Cardiac muscle cell (in vitro differentiated cells and primary cell): Measurements from ENCODE around the gene GLE1. TPM values are rescaled to one million over a fixed set of nuclear protein-coding genes. Genes with fewer than 3 reads are reported as not detected.

Experiments
- DNase-seq, 2 donors: peaks; one replicate each; pipeline versions ENCODE4 v3.0.0 to v3.0.0-alpha.2; 2010 to 2017; ENCODE audit warnings: low read depth in 1 of 2, low spot score in 1 of 2
- H3K27ac ChIP-seq: fragments of 200-600 bp; sonication (generic); 2 replicates; pipeline ENCODE4 v1.5.1; 2016
- H3K27me3 ChIP-seq: fragments of 200-600 bp; sonication (generic); 2 replicates; pipeline ENCODE4 v1.6.0; 2016; ENCODE audit warnings: control low read depth
- H3K36me3 ChIP-seq: fragments of 200-600 bp; sonication (generic); 2 replicates; pipeline ENCODE4 v1.5.1; 2016; ENCODE audit warnings: control low read depth
- H3K4me1 ChIP-seq: fragments of 200-600 bp; sonication (generic); 2 replicates; pipeline ENCODE4 v1.8.1; 2017; ENCODE audit warnings: low read depth, mild to moderate bottlenecking, mixed run types
- H3K4me3 ChIP-seq: fragments of 200-600 bp; sonication (generic); 2 replicates; pipeline ENCODE4 v1.5.1; 2016; ENCODE audit warnings: mild to moderate bottlenecking
- H3K9me3 ChIP-seq: fragments of 200-600 bp; sonication (generic); 2 replicates; pipeline ENCODE4 v1.5.1; 2017; ENCODE audit warnings: low read depth, mild to moderate bottlenecking, control low read depth
- CTCF ChIP-seq: IDR thresholded peaks from 2 replicates; pipeline ENCODE4 v1.5.1; 2012; ENCODE audit warnings: low read depth, mild to moderate bottlenecking, low read length
- polyA plus RNA-seq: library from polyadenylated mRNA; unstranded; fragments of >200 nt; fragmentation: Nextera tagmentation; extraction: Ambion mirVana; gene quantifications from 2 replicates; pipeline ENCODE4 v1.2.1, GENCODE V29; 2016
- total RNA-seq: library from RNA; depleted of rRNA; stranded (reverse); fragments of >200 nt; gene quantifications from 2 replicates; pipeline ENCODE4 v1.2.3, GENCODE V29; 2016

Gene GLE1
- total and polyA plus RNA-seq, 2 experiments from 2014 or later, result 16.3 to 22.4 TPM

- no peak for DNase-seq
- H3K4me3 ChIP-seq, result no peak overlapping the region
- no peak for TF ChIP-seq CTCF
- no peaks in the 10 kb centered on the region for H3K27me3 ChIP-seq
- peaks cover 6% of the 10 kb centered on the region for H3K36me3 ChIP-seq
- no peaks in the 10 kb centered on the region for H3K9me3 ChIP-seq
- H3K4me1 ChIP-seq, result no peaks in the 10 kb centered on the region
- H3K27ac ChIP-seq, result no peak overlapping the region
Observed at GRCh38 chr9:128459011-128459410, 45.5 kb upstream of the GLE1 start.

GRCh38 chr9:128469070-128469469 is 35.4 kb upstream of the GLE1 start:
- no peaks in the 10 kb centered on the region for H3K36me3 ChIP-seq
- TF ChIP-seq CTCF, result no peak
- no peak for DNase-seq
- no peaks in the 10 kb centered on the region for H3K4me1 ChIP-seq
- H3K27ac ChIP-seq, result no peak overlapping the region
- H3K4me3 ChIP-seq, result no peak overlapping the region
- no peaks in the 10 kb centered on the region for H3K27me3 ChIP-seq
- H3K9me3 ChIP-seq, result no peaks in the 10 kb centered on the region

- peak in 1 of 2 donors; percentile 89 for DNase-seq
- Histone ChIP-seq H3K27me3 (no peaks in the 10 kb centered on the region), H3K27ac (no peak overlapping the region), H3K36me3 (peaks cover 8% of the 10 kb centered on the region), H3K9me3 (no peaks in the 10 kb centered on the region), H3K4me1 (no peaks in the 10 kb centered on the region), H3K4me3 (no peak overlapping the region)
- no peak for TF ChIP-seq CTCF
Observed at GRCh38 chr9:128470560-128470959, 34.0 kb upstream of the GLE1 start.

- Histone ChIP-seq H3K36me3 (peaks cover 16% of the 10 kb centered on the region), H3K27me3 (no peaks in the 10 kb centered on the region), H3K27ac (no peak overlapping the region), H3K9me3 (no peaks in the 10 kb centered on the region), H3K4me3 (no peak overlapping the region), H3K4me1 (no peaks in the 10 kb centered on the region)
- DNase-seq, result no peak
- TF ChIP-seq CTCF, result no peak
Observed at GRCh38 chr9:128473104-128473503, 31.4 kb upstream of the GLE1 start.

GRCh38 chr9:128475867-128476266 is 28.7 kb upstream of the GLE1 start:
- H3K27ac ChIP-seq, result no peak overlapping the region
- no peak for TF ChIP-seq CTCF
- DNase-seq, result no peak
- H3K4me3 ChIP-seq, result no peak overlapping the region
- no peaks in the 10 kb centered on the region for H3K9me3 ChIP-seq
- H3K4me1 ChIP-seq, result no peaks in the 10 kb centered on the region
- no peaks in the 10 kb centered on the region for H3K27me3 ChIP-seq
- peaks cover 16% of the 10 kb centered on the region for H3K36me3 ChIP-seq

GRCh38 chr9:128479262-128479661 is 25.3 kb upstream of the GLE1 start:
- no peaks in the 10 kb centered on the region for H3K4me1 ChIP-seq
- no peaks in the 10 kb centered on the region for H3K9me3 ChIP-seq
- no peak for TF ChIP-seq CTCF
- H3K27ac ChIP-seq, result no peak overlapping the region
- no peak overlapping the region for H3K4me3 ChIP-seq
- peaks cover 29% of the 10 kb centered on the region for H3K36me3 ChIP-seq
- no peak for DNase-seq
- H3K27me3 ChIP-seq, result no peaks in the 10 kb centered on the region
